Liver (tissue), 9 donors: ENCODE measurements around the gene BEND7. TPM values are rescaled to one million over a fixed set of nuclear protein-coding genes. Genes with fewer than 3 reads are reported as not detected.

Experiments
- DNase-seq: peaks from one replicate; pipeline ENCODE4 v3.0.0-alpha.2; 2017; ENCODE audit warnings: low spot score
- H3K27ac ChIP-seq, 2 donors: one replicate each; pipeline ENCODE4 v1.7.0; 2013; ENCODE audit warnings: inconsistent platforms in 2 of 2, low read length in 2 of 2, control low read depth in 1 of 2, low read depth in 1 of 2, mild to moderate bottlenecking in 1 of 2
- H3K27me3 ChIP-seq, 4 donors: one replicate each; pipeline versions ENCODE4 v1.6.1 to v1.7.0; 2013; ENCODE audit warnings: low read length in 3 of 4, inconsistent platforms in 1 of 4, mild to moderate bottlenecking in 1 of 4, moderate library complexity in 1 of 4; ENCODE audit not compliant: control insufficient read depth in 4 of 4, insufficient read depth in 4 of 4
- H3K36me3 ChIP-seq, 4 donors: one replicate each; pipeline versions ENCODE4 v1.6.1 to v1.7.0; 2013; ENCODE audit warnings: low read length in 3 of 4, mild to moderate bottlenecking in 3 of 4, low read depth in 1 of 4, moderate library complexity in 1 of 4; ENCODE audit not compliant: control insufficient read depth in 4 of 4, insufficient read depth in 3 of 4
- H3K4me1 ChIP-seq, 4 donors: one replicate each; pipeline versions ENCODE4 v1.6.1 to v1.7.0; 2013; ENCODE audit warnings: low read length in 3 of 4, mild to moderate bottlenecking in 3 of 4, moderate library complexity in 1 of 4; ENCODE audit not compliant: control insufficient read depth in 4 of 4, insufficient read depth in 4 of 4
- H3K4me3 ChIP-seq, 3 donors: one replicate each; pipeline versions ENCODE4 v1.6.1 to v1.7.0; 2013; ENCODE audit warnings: low read length in 3 of 3, control low read depth in 1 of 3, low read depth in 1 of 3, mild to moderate bottlenecking in 1 of 3
- H3K9ac ChIP-seq, 2 donors: one replicate each; pipeline ENCODE4 v1.7.0; 2013; ENCODE audit warnings: low read length in 2 of 2, mild to moderate bottlenecking in 2 of 2, moderate library complexity in 2 of 2, control low read depth in 1 of 2, low read depth in 1 of 2
- H3K9me3 ChIP-seq, 4 donors: one replicate each; pipeline versions ENCODE4 v1.6.1 to v1.7.0; 2013; ENCODE audit warnings: low read length in 3 of 4; ENCODE audit not compliant: control insufficient read depth in 4 of 4
- ATF3 ChIP-seq: IDR thresholded peaks from 2 replicates; pipeline ENCODE4 v1.6.1; 2016; ENCODE audit warnings: antibody characterized with exemption
- CTCF ChIP-seq: fragments of 150-350 bp; IDR thresholded peaks from 2 replicates; pipeline ENCODE4 v1.5.1; 2017; ENCODE audit warnings: improper control_type of control experiment, low read depth, low read length; ENCODE audit not compliant: missing input control
- EGR1 ChIP-seq, 2 donors: IDR thresholded peaks; 2 replicates each; pipeline ENCODE4 v1.6.1; 2016 to 2018; ENCODE audit warnings: antibody characterized with exemption in 2 of 2, low read depth in 2 of 2
- FOXA2 ChIP-seq: IDR thresholded peaks from 2 replicates; pipeline ENCODE4 v1.6.1; 2016; ENCODE audit warnings: antibody characterized with exemption
- GABPA ChIP-seq, 2 donors: IDR thresholded peaks in 1 of 2; conservative IDR thresholded peaks in 1 of 2; 2 replicates each; pipeline ENCODE4 v1.6.1; 2016; ENCODE audit warnings: antibody characterized with exemption in 2 of 2, mild to moderate bottlenecking in 1 of 2, moderate library complexity in 1 of 2
- HNF4G ChIP-seq: IDR thresholded peaks from 2 replicates; pipeline ENCODE4 v1.6.1; 2016; ENCODE audit warnings: antibody characterized with exemption
- JUND ChIP-seq, 2 donors: IDR thresholded peaks; 2 replicates each; pipeline ENCODE4 v1.6.1; 2016; ENCODE audit warnings: antibody characterized with exemption in 2 of 2
- MAX ChIP-seq: IDR thresholded peaks from 2 replicates; pipeline ENCODE4 v1.6.1; 2016; ENCODE audit warnings: antibody characterized with exemption
- NR2F2 ChIP-seq: IDR thresholded peaks from 2 replicates; pipeline ENCODE4 v1.6.1; 2016; ENCODE audit warnings: antibody characterized with exemption
- RAD21 ChIP-seq, 2 donors: IDR thresholded peaks; 2 replicates each; pipeline ENCODE4 v1.6.1; 2016; ENCODE audit warnings: antibody characterized with exemption in 2 of 2, mild to moderate bottlenecking in 2 of 2
- REST ChIP-seq: IDR thresholded peaks from 2 replicates; pipeline ENCODE4 v1.6.1; 2016; ENCODE audit warnings: antibody characterized with exemption, mild to moderate bottlenecking
- RXRA ChIP-seq, 2 donors: IDR thresholded peaks; 2 replicates each; pipeline ENCODE4 v1.6.1; 2017 to 2018; ENCODE audit warnings: antibody characterized with exemption in 2 of 2, mild to moderate bottlenecking in 1 of 2
- SP1 ChIP-seq: IDR thresholded peaks from 2 replicates; pipeline ENCODE4 v1.6.1; 2018; ENCODE audit warnings: antibody characterized with exemption, mild to moderate bottlenecking
- TAF1 ChIP-seq: conservative IDR thresholded peaks from 2 replicates; pipeline ENCODE4 v1.6.1; 2016; ENCODE audit warnings: antibody characterized with exemption, mild to moderate bottlenecking
- YY1 ChIP-seq: IDR thresholded peaks from 2 replicates; pipeline ENCODE4 v1.6.1; 2016; ENCODE audit warnings: antibody characterized with exemption, mild to moderate bottlenecking
- ZBTB33 ChIP-seq: IDR thresholded peaks from 2 replicates; pipeline ENCODE4 v1.6.1; 2016; ENCODE audit warnings: antibody characterized with exemption
- WGBS: extraction: QIAGEN DNeasy Blood & Tissue Kit; methylation state at CpG from one replicate; pipeline ENCODE4 v1.1.7; 2013; 5-methylcytosine and 5-hydroxymethylcytosine counted together
- polyA plus RNA-seq, 2 donors: library from polyadenylated mRNA; stranded (reverse) in 1 of 2; unstranded in 1 of 2; fragments of 200-250 nt in 1 of 2; fragments of >200 nt in 1 of 2; fragmentation: Nextera tagmentation in 1 of 2; extraction: Ambion mirVana in 1 of 2; gene quantifications; one replicate each; pipeline versions ENCODE4 v1.2.1 to v1.2.3, GENCODE V29; 2013 to 2015
- total RNA-seq, 2 donors: library from RNA; depleted of rRNA; stranded (reverse); fragments of >200 nt; gene quantifications; one replicate each; pipeline ENCODE4 v1.2.3, GENCODE V29; 2014
- donor health status: healthy.
- donor health status: healthy.
- donor health status: healthy.
- donor health status: healthy.
- donor health status: healthy.

Gene BEND7
- total and polyA plus RNA-seq, 4 donors = 4.1 to 10.1 (median 5.5) TPM

GRCh38 chr10:13503745-13504463 is 24.9 kb downstream of the BEND7 start:
- Histone ChIP-seq H3K27me3 (no peaks in the 10 kb centered on the region), H3K4me1 (no peaks in the 10 kb centered on the region), H3K36me3 (peaks cover 0 to 3% (median 1%) of the 10 kb centered on the region in 4 donors), H3K4me3 (no peak overlapping the region), H3K27ac (no peak overlapping the region), H3K9me3 (no peaks in the 10 kb centered on the region), H3K9ac (no peak overlapping the region)
- no peak for TF ChIP-seq ZBTB33
- no peak for TF ChIP-seq GABPA (IDR thresholded peaks at IDR 0.05 in 1 of 2, conservative IDR thresholded peaks at IDR 0.05 in 1 of 2)
- no peak for TF ChIP-seq RAD21 (IDR thresholded peaks at IDR 0.05)
- no peak for TF ChIP-seq TAF1
- TF ChIP-seq REST = no peak
- TF ChIP-seq JUND (IDR thresholded peaks at IDR 0.05) = no peak
- no peak for TF ChIP-seq EGR1 (IDR thresholded peaks at IDR 0.05; ENCODE audit: low read depth in 2 of 2)
- TF ChIP-seq HNF4G = no peak
- TF ChIP-seq SP1 = no peak
- no peak for DNase-seq
- WGBS = 89% methylated on average over 11 of the region's 11 CpGs

GRCh38 chr10:13502380-13502779 is 26.4 kb downstream of the BEND7 start:
- Histone ChIP-seq H3K36me3 (peaks cover 0 to 3% (median 1%) of the 10 kb centered on the region in 4 donors), H3K4me1 (no peaks in the 10 kb centered on the region), H3K9ac (no peak overlapping the region), H3K9me3 (no peaks in the 10 kb centered on the region), H3K27ac (no peak overlapping the region), H3K4me3 (no peak overlapping the region), H3K27me3 (no peaks in the 10 kb centered on the region)
- no peak for DNase-seq
- WGBS = 85% methylated on average over 9 of the region's 9 CpGs
- TF ChIP-seq CTCF = no peak
- TF ChIP-seq RXRA (IDR thresholded peaks at IDR 0.05) = no peak
- no peak for TF ChIP-seq ZBTB33
- no peak for TF ChIP-seq GABPA (IDR thresholded peaks at IDR 0.05 in 1 of 2, conservative IDR thresholded peaks at IDR 0.05 in 1 of 2)
- TF ChIP-seq JUND (IDR thresholded peaks at IDR 0.05) = no peak
- no peak for TF ChIP-seq TAF1
- no peak for TF ChIP-seq MAX
- TF ChIP-seq FOXA2 = no peak
- TF ChIP-seq ATF3 = no peak
- no peak for TF ChIP-seq NR2F2
- no peak for TF ChIP-seq HNF4G
- no peak for TF ChIP-seq REST
- TF ChIP-seq YY1 = no peak
- TF ChIP-seq EGR1 (IDR thresholded peaks at IDR 0.05; ENCODE audit: low read depth in 2 of 2) = no peak
